ENCODE data around the gene NDUFB4.

The NDUFB4 gene

GRCh38 chr3:120566243-120566975 lies 29.7 kb upstream of the NDUFB4 start:
- no peak for DNase-seq (ENCODE audit: low read depth)
- no peak for TF ChIP-seq CTCF (IDR thresholded peaks at IDR 0.05; ENCODE audit: low read depth, low read length, missing control alignments)
- no peak overlapping the region for H3K4me3 ChIP-seq (ENCODE audit: low read depth, low read length)

GRCh38 chr3:120567370-120568201 lies 28.6 kb upstream of the NDUFB4 start:
- DNase-seq (ENCODE audit: low read depth) = no peak
- H3K4me3 ChIP-seq (ENCODE audit: low read depth, low read length) = no peak overlapping the region
- no peak for TF ChIP-seq CTCF (IDR thresholded peaks at IDR 0.05; ENCODE audit: low read depth, low read length, missing control alignments)

- DNase-seq (ENCODE audit: low read depth) = no peak
These were observed 28.0 kb upstream of the NDUFB4 start for GRCh38 chr3:120568202-120568531.

GRCh38 chr3:120568598-120568997 lies 27.5 kb upstream of the NDUFB4 start:
- no peak for DNase-seq (ENCODE audit: low read depth)
- no peak for TF ChIP-seq CTCF (IDR thresholded peaks at IDR 0.05; ENCODE audit: low read depth, low read length, missing control alignments)
- no peak overlapping the region for H3K4me3 ChIP-seq (ENCODE audit: low read depth, low read length)

More at GRCh38 chr3:120568202-120568531, 28.0 kb upstream of the NDUFB4 start:
- no peak for TF ChIP-seq CTCF (IDR thresholded peaks at IDR 0.05; ENCODE audit: low read depth, low read length, missing control alignments)
- no peak overlapping the region for H3K4me3 ChIP-seq (ENCODE audit: low read depth, low read length)

DNA sequence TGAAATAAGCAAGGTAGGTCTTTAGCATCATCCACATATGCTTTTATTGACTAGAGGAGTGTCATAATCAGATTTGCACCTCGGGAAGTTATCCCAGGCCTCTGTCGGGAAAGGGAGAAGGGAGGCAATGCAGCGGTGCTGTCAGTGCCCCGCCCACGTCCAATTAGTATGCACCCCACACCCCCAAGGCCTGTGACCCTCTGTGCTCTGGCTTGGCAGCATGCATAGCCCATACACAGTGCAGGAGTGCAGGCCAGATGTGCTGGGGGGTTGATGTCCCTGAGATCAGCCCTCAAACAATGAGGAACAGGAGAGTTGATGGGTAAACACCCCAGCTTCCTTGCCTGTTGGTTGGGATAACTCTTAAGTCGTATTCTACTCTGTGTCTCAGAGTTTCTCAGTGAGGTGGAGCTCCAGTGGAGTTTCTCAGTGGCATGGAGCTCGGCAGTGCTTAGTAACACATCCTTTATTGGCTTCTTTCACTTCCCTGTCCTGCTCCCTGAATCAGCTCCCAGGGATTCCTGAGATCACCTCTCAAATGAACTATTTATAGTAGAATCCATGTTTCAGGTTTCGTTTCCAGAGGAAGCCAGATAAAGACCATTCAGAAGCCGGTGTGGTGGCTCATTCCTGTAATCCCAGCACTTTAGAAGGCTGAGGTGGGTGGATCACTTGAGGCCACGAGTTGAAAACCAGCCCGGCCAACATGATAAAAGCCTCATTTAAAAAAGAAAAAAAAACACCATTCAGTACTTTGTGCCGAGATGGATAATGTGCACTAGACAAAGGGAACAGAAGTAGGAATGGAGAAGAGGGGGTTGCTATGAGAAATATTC lies 26.7 kb upstream of the NDUFB4 start:
- no peak overlapping the region for H3K4me3 ChIP-seq (ENCODE audit: low read depth, low read length)
- DNase-seq (ENCODE audit: low read depth) = no peak
- no peak for TF ChIP-seq CTCF (IDR thresholded peaks at IDR 0.05; ENCODE audit: low read depth, low read length, missing control alignments)

- DNase-seq (ENCODE audit: low read depth) = no peak
- no peak for TF ChIP-seq CTCF (IDR thresholded peaks at IDR 0.05; ENCODE audit: low read depth, low read length, missing control alignments)
- no peak overlapping the region for H3K4me3 ChIP-seq (ENCODE audit: low read depth, low read length)
These were observed 24.1 kb upstream of the NDUFB4 start for GRCh38 chr3:120572027-120572426.
